Mesodermal cell (in vitro differentiated cells): ENCODE results near the gene ARHGAP32.

ENCODE experiments used
- H3K27ac ChIP-seq: 2 replicates; pipeline ENCODE4 v1.7.0; 2013; ENCODE audit warnings: mild to moderate bottlenecking, low read depth, low read length, moderate library complexity; ENCODE audit not compliant: severe bottlenecking
- H3K36me3 ChIP-seq: 2 replicates; pipeline ENCODE4 v1.7.1; 2013; ENCODE audit warnings: mild to moderate bottlenecking, low read length, moderate library complexity; ENCODE audit not compliant: control insufficient read depth, insufficient read depth
- H3K4me1 ChIP-seq: one replicate; pipeline ENCODE4 v1.7.1; 2013; ENCODE audit warnings: mild to moderate bottlenecking, low read length; ENCODE audit not compliant: insufficient read depth, control insufficient read depth, poor library complexity, severe bottlenecking
- H3K4me3 ChIP-seq: 2 replicates; pipeline ENCODE4 v1.7.0; 2013; ENCODE audit warnings: low read length, control low read depth, mild to moderate bottlenecking; ENCODE audit not compliant: insufficient read depth, poor library complexity, severe bottlenecking; ENCODE audit errors: extremely low read depth
- H3K9me3 ChIP-seq: 2 replicates; pipeline ENCODE4 v1.7.1; 2013; ENCODE audit warnings: mild to moderate bottlenecking, low read length, moderate library complexity; ENCODE audit not compliant: control insufficient read depth
- WGBS, 2 experiments: methylation state at CpG; one replicate each; pipeline ENCODE4 v1.1.5; 2013; ENCODE audit warnings: missing lambda C conversion rate in 2 of 2; ENCODE audit not compliant: insufficient coverage in 2 of 2; 5-methylcytosine and 5-hydroxymethylcytosine counted together

ARHGAP32 gene

GRCh38 chr11:129067454-129067853 lies 124.7 kb downstream of the ARHGAP32 start:
- no CpG with 5 or more reads among the region's 2 CpGs for WGBS, 2 experiments
- Histone ChIP-seq H3K9me3 (no peaks in the 10 kb centered on the region), H3K4me3 (no peak overlapping the region), H3K36me3 (no peaks in the 10 kb centered on the region), H3K4me1 (no peaks in the 10 kb centered on the region), H3K27ac (no peak overlapping the region)

DNA sequence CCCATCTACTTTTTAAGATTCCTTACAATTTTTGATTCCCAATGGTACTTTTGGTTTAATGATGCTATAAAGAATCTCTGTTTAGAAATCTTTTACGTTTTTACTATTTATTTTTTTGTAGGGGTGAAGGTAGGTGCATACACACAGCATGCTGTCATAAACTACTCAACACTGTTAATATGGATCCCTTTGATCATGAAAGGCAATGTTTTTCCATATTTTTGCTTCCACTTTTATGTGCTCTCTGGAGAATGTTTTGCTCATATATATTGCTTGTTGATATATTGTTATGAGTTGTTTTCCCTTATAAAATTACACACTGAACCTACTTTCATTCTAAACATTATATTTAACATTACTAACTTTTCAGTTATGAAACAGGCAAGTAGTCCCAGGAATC lies 125.9 kb downstream of the ARHGAP32 start:
- H3K9me3 ChIP-seq: no peaks in the 10 kb centered on the region

GRCh38 chr11:129063118-129063517 lies 129.0 kb downstream of the ARHGAP32 start:
- Histone ChIP-seq H3K27ac (no peak overlapping the region), H3K4me1 (peaks cover 4% of the 10 kb centered on the region), H3K36me3 (no peaks in the 10 kb centered on the region), H3K9me3 (no peaks in the 10 kb centered on the region), H3K4me3 (no peak overlapping the region)

More for the DNA sequence above, 125.9 kb downstream of the ARHGAP32 start:
- Histone ChIP-seq H3K4me3 (no peak overlapping the region), H3K4me1 (peaks cover 4% of the 10 kb centered on the region), H3K36me3 (no peaks in the 10 kb centered on the region), H3K27ac (no peak overlapping the region)
- no CpG with 5 or more reads among the region's 1 CpG for WGBS, 2 experiments

DNA sequence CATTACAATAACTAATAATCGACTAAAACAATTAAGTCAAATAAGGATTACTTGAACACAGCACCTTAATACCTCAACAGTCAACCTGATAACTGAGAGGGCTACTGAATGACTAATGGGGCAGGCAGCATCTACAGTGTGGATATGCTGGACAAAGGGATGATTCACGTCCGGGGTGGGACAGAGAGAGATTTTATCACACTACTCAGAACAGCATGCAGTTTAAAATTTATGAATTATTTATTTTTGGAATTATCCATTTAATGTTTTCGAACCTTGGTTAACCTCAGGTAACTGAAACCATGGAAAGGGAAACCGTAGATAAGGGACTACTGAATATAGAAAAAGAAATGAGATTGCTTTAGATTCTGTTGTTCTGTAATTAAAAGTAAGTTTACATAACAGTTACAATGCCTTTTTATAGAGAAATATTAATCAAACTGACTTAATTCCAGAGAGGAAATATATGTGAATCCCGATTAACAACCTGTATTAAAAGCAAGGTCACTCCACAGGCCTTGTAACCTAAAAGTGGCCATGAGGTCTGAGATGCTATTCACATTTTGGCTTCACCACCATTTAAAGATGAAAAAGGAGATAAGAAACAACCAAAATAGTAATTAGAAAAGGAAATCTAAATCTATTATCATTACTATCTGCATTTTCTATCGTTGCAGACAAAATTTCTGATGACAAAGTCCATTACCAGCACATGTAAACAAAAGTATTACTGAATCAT lies 130.5 kb downstream of the ARHGAP32 start:
- no peak overlapping the region for H3K27ac ChIP-seq
- WGBS, 2 experiments: 94 to 100% methylated on average over 2 to 3 of the region's 7 CpGs
- no peak overlapping the region for H3K4me3 ChIP-seq
- no peaks in the 10 kb centered on the region for H3K36me3 ChIP-seq
- H3K9me3 ChIP-seq: no peaks in the 10 kb centered on the region
- H3K4me1 ChIP-seq: peaks cover 4% of the 10 kb centered on the region

GRCh38 chr11:129056916-129057315 lies 135.2 kb downstream of the ARHGAP32 start:
- Histone ChIP-seq H3K36me3 (no peaks in the 10 kb centered on the region), H3K9me3 (no peaks in the 10 kb centered on the region), H3K27ac (no peak overlapping the region), H3K4me1 (peaks cover under 1% of the 10 kb centered on the region), H3K4me3 (no peak overlapping the region)
- 89 to 92% methylated on average over 7 to 11 of the region's 11 CpGs for WGBS, 2 experiments

- Histone ChIP-seq H3K36me3 (no peaks in the 10 kb centered on the region), H3K9me3 (no peaks in the 10 kb centered on the region), H3K4me1 (no peaks in the 10 kb centered on the region), H3K4me3 (no peak overlapping the region), H3K27ac (no peak overlapping the region)
Observed at GRCh38 chr11:129055196-129055595, 136.9 kb downstream of the ARHGAP32 start.

DNA sequence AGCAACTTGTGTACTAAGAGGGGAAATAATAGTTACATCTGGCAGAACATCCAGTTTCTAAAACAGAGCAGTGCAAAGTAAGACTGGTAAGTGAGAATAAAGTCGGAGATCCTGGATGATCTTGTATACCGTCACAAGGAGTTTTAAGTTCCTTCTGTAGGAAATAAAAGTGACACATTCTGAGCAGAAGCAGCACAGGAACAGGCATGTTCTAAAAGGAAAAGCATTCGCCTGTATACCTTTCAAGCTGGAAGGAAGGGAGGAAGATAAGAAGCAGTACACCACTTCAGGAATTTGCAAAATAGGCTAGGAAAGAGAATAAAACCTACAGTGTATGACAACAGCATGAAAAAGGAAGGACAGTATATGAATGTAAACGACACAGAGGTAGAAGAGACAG lies 143.2 kb downstream of the ARHGAP32 start:
- Histone ChIP-seq H3K36me3 (no peaks in the 10 kb centered on the region), H3K4me3 (no peak overlapping the region), H3K4me1 (no peaks in the 10 kb centered on the region), H3K9me3 (no peaks in the 10 kb centered on the region), H3K27ac (peak overlapping the region; percentile 47)
- WGBS, 2 experiments: 92 to 97% methylated on average over 3 to 4 of the region's 4 CpGs

GRCh38 chr11:129045150-129045549 lies 147.0 kb downstream of the ARHGAP32 start:
- Histone ChIP-seq H3K36me3 (no peaks in the 10 kb centered on the region), H3K4me3 (no peak overlapping the region), H3K9me3 (no peaks in the 10 kb centered on the region), H3K27ac (no peak overlapping the region), H3K4me1 (no peaks in the 10 kb centered on the region)
- WGBS, 2 experiments: 93 to 97% methylated on average over 3 of the region's 5 CpGs

DNA sequence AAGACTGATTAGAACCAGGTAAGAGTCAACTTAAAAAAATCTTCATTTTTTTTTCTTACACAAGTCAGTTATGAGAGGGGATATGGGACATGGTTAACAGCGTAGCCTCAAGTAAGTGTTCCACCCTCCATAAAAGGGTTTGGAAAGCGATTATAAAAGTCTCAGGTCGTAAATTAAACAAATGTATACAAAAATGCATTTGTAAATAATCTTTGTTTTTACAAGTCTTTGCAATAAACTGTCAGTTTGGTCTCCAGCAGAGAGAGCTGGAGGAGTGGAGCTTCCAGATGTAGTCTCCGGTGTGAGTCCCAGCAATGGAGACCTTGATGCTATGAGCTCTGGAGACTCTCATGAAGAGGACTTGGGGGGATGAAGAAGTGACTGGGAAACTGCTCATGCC lies 149.6 kb downstream of the ARHGAP32 start:
- Histone ChIP-seq H3K27ac (no peak overlapping the region), H3K4me3 (no peak overlapping the region), H3K9me3 (no peaks in the 10 kb centered on the region), H3K4me1 (no peaks in the 10 kb centered on the region), H3K36me3 (peaks cover 4% of the 10 kb centered on the region)
- WGBS, 2 experiments: 92 to 100% methylated on average over 1 of the region's 4 CpGs

GRCh38 chr11:129041611-129042018 lies 150.5 kb downstream of the ARHGAP32 start:
- WGBS, 2 experiments: 92 to 100% methylated on average over 2 of the region's 3 CpGs
- Histone ChIP-seq H3K4me1 (no peaks in the 10 kb centered on the region), H3K36me3 (peaks cover 4% of the 10 kb centered on the region), H3K9me3 (no peaks in the 10 kb centered on the region), H3K4me3 (no peak overlapping the region), H3K27ac (no peak overlapping the region)

- H3K4me3 ChIP-seq: no peak overlapping the region
- H3K27ac ChIP-seq: no peak overlapping the region
- no peaks in the 10 kb centered on the region for H3K9me3 ChIP-seq
- H3K36me3 ChIP-seq: peaks cover 4% of the 10 kb centered on the region
- H3K4me1 ChIP-seq: no peaks in the 10 kb centered on the region
Observed at GRCh38 chr11:129040934-129041333, 151.2 kb downstream of the ARHGAP32 start.
